ENCODE results near the gene CCDC57. TPM values are rescaled to one million over a fixed set of nuclear protein-coding genes. Genes with fewer than 3 reads are reported as not detected.

The CCDC57 gene
- total RNA-seq, 6 experiments from 2014 or later = 10.1 to 37.4 (median 17.2) TPM

- H3K36me3 ChIP-seq = no peaks in the 10 kb centered on the region
- TF ChIP-seq POLR2A (IDR thresholded peaks at IDR 0.05) (no peak), CTCF (IDR thresholded peaks at IDR 0.05) (no peak)
- DNase-seq (no peak), ATAC-seq (no peak)
- WGBS (ENCODE audit: insufficient coverage, low coverage, low lambda C conversion rate, missing lambda C conversion rate) = 78% methylated on average over 6 of the region's 9 CpGs
- intact Hi-C loops (cut with DNase I) = no loop called here
- H3K9me3 ChIP-seq = no peaks in the 10 kb centered on the region
- H3K4me1 ChIP-seq = peaks cover 0 to 83% (median 36%) of the 10 kb centered on the region in 4 donors
- no peaks in the 10 kb centered on the region for H3K27me3 ChIP-seq
- H3K4me3 ChIP-seq = no peak overlapping the region
- peak overlapping the region; percentile 43 to 99 (median 71) for H3K27ac ChIP-seq
Observed at GRCh38 chr17:82113422-82113821, 99.2 kb downstream of the CCDC57 start.

- DNase-seq (no peak), ATAC-seq (peak; percentile 1 to 29 (median 24))
- Histone ChIP-seq H3K4me1 (peaks cover 0 to 83% (median 34%) of the 10 kb centered on the region in 4 donors), H3K27me3 (no peaks in the 10 kb centered on the region), H3K9me3 (no peaks in the 10 kb centered on the region), H3K36me3 (no peaks in the 10 kb centered on the region), H3K4me3 (peak overlapping the region in 2 of 3 donors; percentile 43 to 46), H3K27ac (peak overlapping the region; percentile 43 to 99 (median 71))
- intact Hi-C loops (cut with DNase I) = no loop called here
- TF ChIP-seq CTCF (IDR thresholded peaks at IDR 0.05) (no peak), POLR2A (IDR thresholded peaks at IDR 0.05) (no peak)
- WGBS (ENCODE audit: insufficient coverage, low coverage, low lambda C conversion rate, missing lambda C conversion rate) = 28% methylated on average over 6 of the region's 6 CpGs
Observed at GRCh38 chr17:82112914-82113311, 99.7 kb downstream of the CCDC57 start.

GRCh38 chr17:82112181-82112913, 100.3 kb downstream of the CCDC57 start:
- H3K27me3 ChIP-seq = no peaks in the 10 kb centered on the region
- ATAC-seq = peak; percentile 15 to 45 (median 28)
- H3K4me1 ChIP-seq = peaks cover 0 to 86% (median 36%) of the 10 kb centered on the region in 4 donors
- DNase-seq = peak; percentile 47 to 82 (median 79)
- TF ChIP-seq CTCF (IDR thresholded peaks at IDR 0.05) (no peak), POLR2A (IDR thresholded peaks at IDR 0.05) (no peak)
- 20% methylated on average over 15 of the region's 18 CpGs for WGBS (ENCODE audit: insufficient coverage, low coverage, low lambda C conversion rate, missing lambda C conversion rate)
- intact Hi-C loops (cut with DNase I) = no loop called here
- peak overlapping the region in 2 of 3 donors; percentile 43 to 46 for H3K4me3 ChIP-seq
- no peaks in the 10 kb centered on the region for H3K9me3 ChIP-seq
- peak overlapping the region in 2 of 3 donors; percentile 71 to 99 for H3K27ac ChIP-seq
- H3K36me3 ChIP-seq = no peaks in the 10 kb centered on the region

- no peaks in the 10 kb centered on the region for H3K36me3 ChIP-seq
- no peaks in the 10 kb centered on the region for H3K9me3 ChIP-seq
- no peaks in the 10 kb centered on the region for H3K27me3 ChIP-seq
- peaks cover 0 to 94% (median 46%) of the 10 kb centered on the region in 4 donors for H3K4me1 ChIP-seq
- intact Hi-C loops (cut with DNase I) = no loop called here
- ATAC-seq (peak; percentile 34 to 49 (median 46)), DNase-seq (peak in 1 of 3 donors; percentile 77)
- H3K4me3 ChIP-seq = no peak overlapping the region
- peak overlapping the region; percentile 20 to 99 (median 99) for H3K27ac ChIP-seq
- WGBS (ENCODE audit: insufficient coverage, low coverage, low lambda C conversion rate, missing lambda C conversion rate) = 38% methylated on average over 3 of the region's 3 CpGs
- peak; percentile 42 for TF ChIP-seq POLR2A (IDR thresholded peaks at IDR 0.05)
- TF ChIP-seq CTCF (IDR thresholded peaks at IDR 0.05) = no peak
Observed at GRCh38 chr17:82110298-82110697, 102.3 kb downstream of the CCDC57 start.

All from right lobe of liver (tissue), 6 donors.